Spleen (tissue), 7 donors: ENCODE measurements around the gene ZC3H7B.

Experiments used
- CTCF ChIP-seq, 11 experiments: fragments of 200-600 bp in 7 of 11; fragments of 450-650 bp in 4 of 11; sonication (generic) in 4 of 11; IDR thresholded peaks in 8 of 11; conservative IDR thresholded peaks in 3 of 11; 1 replicate in 7 of 11; 2 replicates in 4 of 11; pipeline versions ENCODE4 v1.4.0 to v1.8.0; 2016 to 2021; ENCODE audit warnings: antibody characterized with exemption in 11 of 11, inconsistent platforms in 4 of 11, mild to moderate bottlenecking in 1 of 11
- POLR2A ChIP-seq, 3 donors: fragments of 450-650 bp; IDR thresholded peaks; one replicate each; pipeline ENCODE4 v1.5.1; 2017; ENCODE audit warnings: antibody characterized with exemption in 3 of 3, mild to moderate bottlenecking in 1 of 3
- donor health status: DM: no; HTN: no; CAD: no; lungs with moderate emphysema.
- donor health status: DM: no; HTN: no; CAD: no.
- donor health status: DM: no; HTN: no; CAD: no.

GRCh38 chr22:41273128-41273527, 28.2 kb upstream of the ZC3H7B start:
- TF ChIP-seq CTCF (IDR thresholded peaks at IDR 0.05 in 8 of 11, conservative IDR thresholded peaks at IDR 0.05 in 3 of 11) (no peak), POLR2A (IDR thresholded peaks at IDR 0.05) (no peak)
